ENCODE data around the gene CLVS2.

Gene CLVS2

GRCh38 chr6:122995921-122996793 is at the start of gene CLVS2:
Gene CLVS2, plus strand, starts transcription at chr6:122996235. Its CDS starts 1,543 bp downstream, at chr6:122997778.
- DNase-seq, result no peak

GRCh38 chr6:122947355-122947754 is 48.7 kb upstream of the CLVS2 start:
- no peak for DNase-seq

GRCh38 chr6:122953766-122954165 is 42.3 kb upstream of the CLVS2 start:
- no peak for DNase-seq

- DNase-seq, result no peak
Measured at GRCh38 chr6:122956376-122956775, 39.7 kb upstream of the CLVS2 start.

- no peak for DNase-seq
Measured at GRCh38 chr6:122962000-122962624, 33.9 kb upstream of the CLVS2 start.

GRCh38 chr6:122969999-122970533 is 26.0 kb upstream of the CLVS2 start:
- DNase-seq, result no peak

GRCh38 chr6:122977180-122977579 is 18.9 kb upstream of the CLVS2 start:
- no peak for DNase-seq

- DNase-seq, result no peak
Measured at GRCh38 chr6:122984393-122984792, 11.6 kb upstream of the CLVS2 start.

- DNase-seq, result no peak
Measured at GRCh38 chr6:122994256-122994655, 1.8 kb upstream of the CLVS2 start.

- DNase-seq, result no peak
Measured at GRCh38 chr6:122996794-122997505, 915 bp downstream of the CLVS2 start.

GRCh38 chr6:122997541-122998150 is 1.6 kb downstream of the CLVS2 start:
- no peak for DNase-seq

- no peak for DNase-seq
Measured at GRCh38 chr6:122998403-122998975, 2.5 kb downstream of the CLVS2 start.

GRCh38 chr6:123000244-123000770 is 4.3 kb downstream of the CLVS2 start:
- DNase-seq, result no peak

GRCh38 chr6:123001540-123001939 is 5.5 kb downstream of the CLVS2 start:
- DNase-seq, result no peak

GRCh38 chr6:123007885-123008284 is 11.8 kb downstream of the CLVS2 start:
- DNase-seq, result no peak

GRCh38 chr6:123009059-123009458 is 13.0 kb downstream of the CLVS2 start:
- DNase-seq, result no peak

GRCh38 chr6:123014835-123015234 is 18.8 kb downstream of the CLVS2 start:
- DNase-seq, result no peak

GRCh38 chr6:123016431-123017103 is 20.5 kb downstream of the CLVS2 start:
- DNase-seq, result no peak

- DNase-seq, result no peak
Measured at GRCh38 chr6:123017104-123017682, 21.2 kb downstream of the CLVS2 start.

GRCh38 chr6:123022975-123023374 is 26.9 kb downstream of the CLVS2 start:
- no peak for DNase-seq

GRCh38 chr6:123024976-123025375 is 28.9 kb downstream of the CLVS2 start:
- no peak for DNase-seq
